ENCODE results near the gene WNT3A.
A peak's percentile ranks its signal among the peaks of the same experiment; 100 is the strongest.
"Not testable (repeated sequence)": the region's sequence is repeated elsewhere in the genome, so short reads cannot be mapped to it uniquely, and the experiment has no call there.

The WNT3A gene

GRCh38 chr1:228013131-228013934 is 6.5 kb downstream of the WNT3A start:
- DNase-seq = no peak

GRCh38 chr1:228013935-228014930 is 7.4 kb downstream of the WNT3A start:
- DNase-seq = no peak

- DNase-seq = no peak
Observed at GRCh38 chr1:228015276-228016180, 8.7 kb downstream of the WNT3A start.

GRCh38 chr1:228016181-228016510 is 9.3 kb downstream of the WNT3A start:
- DNase-seq = no peak

GRCh38 chr1:228016653-228017355 is 10.0 kb downstream of the WNT3A start:
- no peak for DNase-seq

GRCh38 chr1:228017356-228018124 is 10.7 kb downstream of the WNT3A start:
- no peak for DNase-seq

- no peak for DNase-seq
Observed at GRCh38 chr1:228018125-228018398, 11.3 kb downstream of the WNT3A start.

GRCh38 chr1:228018961-228019721 is 12.3 kb downstream of the WNT3A start:
- no peak for DNase-seq

- DNase-seq = not testable (repeated sequence)
Observed at GRCh38 chr1:228019722-228020083, 12.9 kb downstream of the WNT3A start.

GRCh38 chr1:228020686-228021354 is 14.0 kb downstream of the WNT3A start:
- no peak for DNase-seq

- peak; percentile 3 for DNase-seq
Observed at GRCh38 chr1:228021355-228022030, 14.7 kb downstream of the WNT3A start.

- DNase-seq = peak; percentile 5
Observed at GRCh38 chr1:228022571-228023293, 15.9 kb downstream of the WNT3A start.

GRCh38 chr1:228023294-228023639 is 16.5 kb downstream of the WNT3A start:
- no peak for DNase-seq

- DNase-seq = no peak
Observed at GRCh38 chr1:228029281-228029680, 22.5 kb downstream of the WNT3A start.

GRCh38 chr1:228030451-228031201 is 23.8 kb downstream of the WNT3A start:
- no peak for DNase-seq

- DNase-seq = no peak
Observed at GRCh38 chr1:228031276-228031995, 24.6 kb downstream of the WNT3A start.

- no peak for DNase-seq
Observed at GRCh38 chr1:228032041-228032440, 25.2 kb downstream of the WNT3A start.

- no peak for DNase-seq
Observed at GRCh38 chr1:228033376-228033775, 26.6 kb downstream of the WNT3A start.
